Measurements from ENCODE around the gene ARHGAP23.

DNA sequence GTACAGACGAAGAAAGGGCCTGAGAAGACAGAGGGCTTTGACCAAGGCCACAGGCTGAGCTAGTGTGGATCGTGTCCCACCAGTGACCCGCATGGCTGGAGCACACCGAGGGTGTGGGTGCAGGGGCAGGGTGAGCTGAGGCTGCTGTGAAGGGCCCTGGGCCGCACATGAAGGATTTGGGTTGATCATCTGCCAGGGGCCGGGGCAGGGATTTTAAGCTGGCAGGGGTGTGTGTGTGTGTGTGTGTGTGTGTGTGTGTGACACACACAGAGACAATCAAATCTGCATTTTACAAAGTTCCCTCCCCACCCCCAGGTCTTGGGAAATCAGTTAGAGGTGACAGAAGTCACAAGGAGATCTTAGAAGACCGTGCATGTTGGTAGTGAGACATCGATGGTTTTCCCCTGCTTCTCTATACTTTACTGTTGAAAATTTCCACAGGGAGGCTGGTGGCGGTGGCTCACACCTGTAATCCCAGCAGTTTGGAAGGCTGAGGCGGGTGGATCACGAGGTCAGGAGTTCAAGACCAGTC, 112.3 kb downstream of the ARHGAP23 start:
- TF ChIP-seq, protein P1, sequence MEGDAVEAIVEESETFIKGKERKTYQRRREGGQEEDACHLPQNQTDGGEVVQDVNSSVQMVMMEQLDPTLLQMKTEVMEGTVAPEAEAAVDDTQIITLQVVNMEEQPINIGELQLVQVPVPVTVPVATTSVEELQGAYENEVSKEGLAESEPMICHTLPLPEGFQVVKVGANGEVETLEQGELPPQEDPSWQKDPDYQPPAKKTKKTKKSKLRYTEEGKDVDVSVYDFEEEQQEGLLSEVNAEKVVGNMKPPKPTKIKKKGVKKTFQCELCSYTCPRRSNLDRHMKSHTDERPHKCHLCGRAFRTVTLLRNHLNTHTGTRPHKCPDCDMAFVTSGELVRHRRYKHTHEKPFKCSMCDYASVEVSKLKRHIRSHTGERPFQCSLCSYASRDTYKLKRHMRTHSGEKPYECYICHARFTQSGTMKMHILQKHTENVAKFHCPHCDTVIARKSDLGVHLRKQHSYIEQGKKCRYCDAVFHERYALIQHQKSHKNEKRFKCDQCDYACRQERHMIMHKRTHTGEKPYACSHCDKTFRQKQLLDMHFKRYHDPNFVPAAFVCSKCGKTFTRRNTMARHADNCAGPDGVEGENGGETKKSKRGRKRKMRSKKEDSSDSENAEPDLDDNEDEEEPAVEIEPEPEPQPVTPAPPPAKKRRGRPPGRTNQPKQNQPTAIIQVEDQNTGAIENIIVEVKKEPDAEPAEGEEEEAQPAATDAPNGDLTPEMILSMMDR (conservative IDR thresholded peaks at IDR 0.05 in 1 of 2, IDR thresholded peaks at IDR 0.05 in 1 of 2; ENCODE audit: extremely low read depth in 1 of 2, insufficient read depth in 1 of 2, low read depth in 1 of 2, low read length in 2 of 2): no peak
- no peak for TF ChIP-seq EZH2 (IDR thresholded peaks at IDR 0.05; ENCODE audit: borderline replicate concordance, low read length)

All from mammary epithelial cell (primary cell).